AG04450 (cell line): Measurements from ENCODE around the gene LCNL1. TPM values are rescaled to one million over a fixed set of nuclear protein-coding genes. Genes with fewer than 3 reads are reported as not detected.

Source experiments
- polyA plus RNA-seq: library from polyadenylated mRNA; depleted of rRNA; stranded (reverse); fragments of >200 nt; gene quantifications from 2 replicates; pipeline ENCODE4 v1.2.3, GENCODE V29; 2011; rRNA removed

The LCNL1 gene
- polyA plus RNA-seq, 1 experiment = 1.5 TPM

Other genes starting within 250 kb of the LCNL1 start
- not detected in 2 replicates for gene LCN10, start 240.1 kb upstream of the LCNL1 start, polyA plus RNA-seq
- gene LCN6, start 234.5 kb upstream of the LCNL1 start, polyA plus RNA-seq = not detected in 2 replicates
- gene LCN8, start 224.8 kb upstream of the LCNL1 start, polyA plus RNA-seq = not detected in 2 replicates
- gene LCN15, start 218.5 kb upstream of the LCNL1 start, polyA plus RNA-seq = not detected in 2 replicates
- gene TMEM141, start 191.6 kb upstream of the LCNL1 start, polyA plus RNA-seq = 34.9 and 44.3 TPM in 2 replicates
- 0.05 and 0.21 TPM in 2 replicates for gene CCDC183, start 186.7 kb upstream of the LCNL1 start, polyA plus RNA-seq
- 35.4 and 41.1 TPM in 2 replicates for gene RABL6, start 175.0 kb upstream of the LCNL1 start, polyA plus RNA-seq
- 0.26 and 0.42 TPM in 2 replicates for gene AJM1, start 140.5 kb upstream of the LCNL1 start, polyA plus RNA-seq
- gene PHPT1, start 133.6 kb upstream of the LCNL1 start, polyA plus RNA-seq = 91.6 and 116 TPM in 2 replicates
- gene MAMDC4, start 130.6 kb upstream of the LCNL1 start, polyA plus RNA-seq = 0.63 and 0.86 TPM in 2 replicates
- 445 and 453 TPM in 2 replicates for gene EDF1, start 116.7 kb upstream of the LCNL1 start, polyA plus RNA-seq
- gene TRAF2, start 96.5 kb upstream of the LCNL1 start, polyA plus RNA-seq = 6.1 and 6.9 TPM in 2 replicates
- 31.2 and 46.4 TPM in 2 replicates for gene FBXW5, start 38.3 kb upstream of the LCNL1 start, polyA plus RNA-seq
- gene C8G, start 37.8 kb upstream of the LCNL1 start, polyA plus RNA-seq = 0.41 TPM in 1 of 2 replicates, not detected in the other
- not detected in 2 replicates for gene LCN12, start 30.7 kb upstream of the LCNL1 start, polyA plus RNA-seq
- 7.8 and 9.6 TPM in 2 replicates for gene PTGDS, start 5.5 kb upstream of the LCNL1 start, polyA plus RNA-seq
- gene PAXX, start 9.4 kb downstream of the LCNL1 start, polyA plus RNA-seq = 6.0 and 6.7 TPM in 2 replicates
- 0.42 and 0.63 TPM in 2 replicates for gene CLIC3, start 13.6 kb downstream of the LCNL1 start, polyA plus RNA-seq
- 4.7 and 8.8 TPM in 2 replicates for gene ABCA2, start 45.2 kb downstream of the LCNL1 start, polyA plus RNA-seq
- gene FUT7, start 49.1 kb downstream of the LCNL1 start, polyA plus RNA-seq = not detected in 2 replicates
- gene NPDC1, start 63.2 kb downstream of the LCNL1 start, polyA plus RNA-seq = 8.9 and 16.5 TPM in 2 replicates
- not detected in 2 replicates for gene ENTPD2, start 71.1 kb downstream of the LCNL1 start, polyA plus RNA-seq
- gene SAPCD2, start 87.6 kb downstream of the LCNL1 start, polyA plus RNA-seq = 1.5 and 1.8 TPM in 2 replicates
- 5.1 and 6.3 TPM in 2 replicates for gene UAP1L1, start 94.5 kb downstream of the LCNL1 start, polyA plus RNA-seq
- 40.8 and 50.2 TPM in 2 replicates for gene MAN1B1, start 104.0 kb downstream of the LCNL1 start, polyA plus RNA-seq
- 30.6 and 52.6 TPM in 2 replicates for gene DPP7, start 131.7 kb downstream of the LCNL1 start, polyA plus RNA-seq
- 0.04 TPM in 1 of 2 replicates, not detected in the other for gene GRIN1, start 156.2 kb downstream of the LCNL1 start, polyA plus RNA-seq
- not detected in 2 replicates for gene LRRC26, start 187.1 kb downstream of the LCNL1 start, polyA plus RNA-seq
- gene TMEM210, start 189.1 kb downstream of the LCNL1 start, polyA plus RNA-seq = not detected in 2 replicates
- gene ANAPC2, start 205.6 kb downstream of the LCNL1 start, polyA plus RNA-seq = 12.1 and 14.6 TPM in 2 replicates
- 35.0 and 46.9 TPM in 2 replicates for gene SSNA1, start 205.7 kb downstream of the LCNL1 start, polyA plus RNA-seq
- gene TPRN, start 217.7 kb downstream of the LCNL1 start, polyA plus RNA-seq = 2.8 and 3.8 TPM in 2 replicates
- gene TMEM203, start 222.7 kb downstream of the LCNL1 start, polyA plus RNA-seq = 44.2 and 50.2 TPM in 2 replicates
- 2.8 and 3.8 TPM in 2 replicates for gene NDOR1, start 222.7 kb downstream of the LCNL1 start, polyA plus RNA-seq
- gene RNF208, start 239.2 kb downstream of the LCNL1 start, polyA plus RNA-seq = 0.17 and 0.45 TPM in 2 replicates
- gene CYSRT1, start 242.2 kb downstream of the LCNL1 start, polyA plus RNA-seq = 0.27 and 0.56 TPM in 2 replicates
- gene RNF224, start 244.5 kb downstream of the LCNL1 start, polyA plus RNA-seq = not detected in 2 replicates
- not detected in 2 replicates for gene SLC34A3, start 247.9 kb downstream of the LCNL1 start, polyA plus RNA-seq